Endothelial cell of umbilical vein (primary cell): Measurements from ENCODE around the gene TNNI3K. TPM values are rescaled to one million over a fixed set of nuclear protein-coding genes. Genes with fewer than 3 reads are reported as not detected.

Experiments
- BruUV-seq: library from RNA; stranded (reverse); fragments of 400-500 nt; replicated peaks from 2 replicates; lab custom pipeline; 2021; lab: Mats Ljungman, UMichigan
- CTCF ChIA-PET: fragments of 300-600, 350-600 bp; sonication (Branson Sonifier 250); formaldehyde crosslinking; loops from one replicate; lab custom pipeline; 2021; ENCODE audit warnings: antibody characterized with exemption, inconsistent platforms; lab: Charles Lee
- POLR2A ChIA-PET: fragments of 300-600, 350-600 bp; sonication (Branson Sonifier 250); formaldehyde crosslinking; loops from one replicate; lab custom pipeline; 2021; ENCODE audit warnings: antibody characterized with exemption, inconsistent platforms; lab: Charles Lee
- DNase-seq: peaks from one replicate; pipeline ENCODE4 v3.0.0-alpha.2; 2011; ENCODE audit warnings: low read depth, low spot score
- FAIRE-seq: peaks from 2 replicates; lab custom pipeline; 2011; peaks lifted over from hg19 to GRCh38; lab: Jason Lieb, UNC
- H2AFZ ChIP-seq: 2 replicates; pipeline ENCODE4 v1.6.0; 2012; ENCODE audit warnings: low read depth, low read length, control low read depth, inconsistent platforms
- H3K27ac ChIP-seq: 2 replicates; pipeline ENCODE4 v1.5.1; 2011; ENCODE audit warnings: low read depth, mild to moderate bottlenecking, control low read depth, low read length, moderate library complexity; ENCODE audit not compliant: insufficient read depth
- H3K27me3 ChIP-seq, 2 experiments: 2 replicates each; pipeline versions ENCODE4 v1.6.0 to v1.6.1; 2011; ENCODE audit warnings: low read length in 2 of 2, mixed read lengths in 1 of 2; ENCODE audit not compliant: control insufficient read depth in 2 of 2, insufficient read depth in 2 of 2
- H3K36me3 ChIP-seq, 2 experiments: 2 replicates in 1 of 2; 3 replicates in 1 of 2; pipeline ENCODE4 v1.5.1; 2011; ENCODE audit warnings: low read length in 2 of 2, mild to moderate bottlenecking in 1 of 2, moderate library complexity in 1 of 2; ENCODE audit not compliant: control insufficient read depth in 2 of 2, insufficient read depth in 2 of 2; ENCODE audit errors: extremely low read depth in 1 of 2
- H3K4me1 ChIP-seq: 3 replicates; pipeline ENCODE4 v1.5.1; 2011; ENCODE audit warnings: mild to moderate bottlenecking, low read length; ENCODE audit not compliant: control insufficient read depth, insufficient read depth; ENCODE audit errors: extremely low read depth
- H3K4me2 ChIP-seq: 2 replicates; pipeline ENCODE4 v1.6.1; 2011; ENCODE audit warnings: low read length, control low read depth, mixed read lengths; ENCODE audit not compliant: insufficient read depth
- H3K4me3 ChIP-seq, 3 experiments: fragments of 200-600 bp in 1 of 3; sonication (generic), shearing (Covaris generic) in 1 of 3; replicated peaks in 1 of 3; 2 replicates each; pipeline ENCODE4 v1.5.1; 2011 to 2016; ENCODE audit warnings: control low read depth in 3 of 3, low read length in 3 of 3, mild to moderate bottlenecking in 2 of 3, inconsistent platforms in 1 of 3, low read depth in 1 of 3, moderate library complexity in 1 of 3; ENCODE audit not compliant: insufficient read depth in 1 of 3
- H3K79me2 ChIP-seq: 2 replicates; pipeline ENCODE4 v1.6.0; 2012; ENCODE audit warnings: low read length, inconsistent platforms; ENCODE audit not compliant: control insufficient read depth, insufficient read depth
- H3K9ac ChIP-seq: replicated peaks from 2 replicates; pipeline ENCODE3; 2011; ENCODE audit warnings: low read length, control low read depth; ENCODE audit not compliant: insufficient read depth; ENCODE audit errors: extremely low read depth
- H3K9me1 ChIP-seq: replicated peaks from 3 replicates; pipeline ENCODE4 v1.6.0; 2011; ENCODE audit warnings: mild to moderate bottlenecking, low read length; ENCODE audit not compliant: control insufficient read depth, insufficient read depth; ENCODE audit errors: extremely low read depth
- H3K9me3 ChIP-seq: replicated peaks from 2 replicates; pipeline ENCODE4 v1.5.1; 2012; ENCODE audit warnings: low read length, inconsistent platforms; ENCODE audit not compliant: control insufficient read depth, insufficient read depth
- H4K20me1 ChIP-seq: replicated peaks from 2 replicates; pipeline ENCODE3; 2011; ENCODE audit warnings: mild to moderate bottlenecking, low read length; ENCODE audit not compliant: control insufficient read depth, insufficient read depth; ENCODE audit errors: extremely low read depth
- CTCF ChIP-seq, 2 donors: IDR thresholded peaks; 1 replicate in 1 of 2; 2 replicates in 1 of 2; pipeline ENCODE4 v1.5.1; 2011; ENCODE audit warnings: low read length in 2 of 2, mild to moderate bottlenecking in 2 of 2, moderate library complexity in 2 of 2, control low read depth in 1 of 2, inconsistent platforms in 1 of 2, low read depth in 1 of 2; ENCODE audit not compliant: insufficient read depth in 1 of 2; ENCODE audit errors: extremely low read depth in 1 of 2
- EZH2 ChIP-seq: IDR thresholded peaks from 2 replicates; pipeline ENCODE4 v1.6.1; 2012; ENCODE audit warnings: borderline replicate concordance, low read depth, mild to moderate bottlenecking, moderate library complexity, low read length, inconsistent platforms; ENCODE audit not compliant: severe bottlenecking
- FOS ChIP-seq: IDR thresholded peaks from 2 replicates; pipeline ENCODE4 v1.6.1; 2011; ENCODE audit warnings: mild to moderate bottlenecking, low read length, moderate library complexity, borderline replicate concordance; ENCODE audit not compliant: insufficient read depth
- GATA2 ChIP-seq: IDR thresholded peaks from 2 replicates; pipeline ENCODE4 v1.7.0; 2011; ENCODE audit warnings: low read depth, mild to moderate bottlenecking, moderate library complexity, mixed read lengths, low read length; ENCODE audit not compliant: insufficient read length, insufficient read depth
- JUN ChIP-seq: IDR thresholded peaks from 2 replicates; pipeline ENCODE4 v1.6.1; 2011; ENCODE audit warnings: borderline replicate concordance, low read depth; ENCODE audit not compliant: insufficient read length, insufficient read depth
- MAX ChIP-seq: IDR thresholded peaks from 2 replicates; pipeline ENCODE4 v1.6.1; 2011; ENCODE audit not compliant: insufficient read depth, insufficient read length
- MYC ChIP-seq: IDR thresholded peaks from one replicate; pipeline ENCODE4 v1.6.1; 2011; ENCODE audit warnings: mild to moderate bottlenecking, low read depth, low read length
- POLR2A ChIP-seq: IDR thresholded peaks from 2 replicates; pipeline ENCODE4 v1.6.1; 2012; ENCODE audit warnings: low read depth, mild to moderate bottlenecking, control low read depth, low read length
- POLR2AphosphoS5 ChIP-seq: IDR thresholded peaks from 2 replicates; pipeline ENCODE4 v1.6.1; 2012; ENCODE audit warnings: low read depth, mild to moderate bottlenecking, control low read depth, low read length, moderate library complexity; ENCODE audit not compliant: insufficient read depth
- dilution Hi-C: fragments of 300-500 bp; cut with MboI; formaldehyde crosslinking; loops from one replicate; pipeline ENCODE4 v1.15.0; 2019; ENCODE audit warnings: low sequenced_read_pairs; ENCODE audit not compliant: extremely low pct_ligation_motif_present
- intact Hi-C: fragments of 100-400 bp; cut with micrococcal nuclease; formaldehyde crosslinking; loops from one replicate; pipeline ENCODE4 v1.10.0; 2022
- polyA plus RNA-seq, 4 experiments: library from polyadenylated mRNA; depleted of rRNA in 3 of 4; stranded (reverse) in 3 of 4; unstranded in 1 of 4; fragments of >200 nt; gene quantifications; 2 replicates each; pipeline versions ENCODE4 v1.2.1 to v1.2.3, GENCODE V29; 2011 to 2012; ENCODE audit warnings: missing spikeins in 1 of 4
- total RNA-seq: library from RNA; stranded (reverse); gene quantifications from 2 replicates; pipeline ENCODE4 v1.2.3, GENCODE V29; 2021

TNNI3K gene
- total and polyA plus RNA-seq, 2 donors (not counting 3 experiments of a cell fraction or from before 2014, with no cell fraction given): 0.69 TPM; not detected in 1

DNA sequence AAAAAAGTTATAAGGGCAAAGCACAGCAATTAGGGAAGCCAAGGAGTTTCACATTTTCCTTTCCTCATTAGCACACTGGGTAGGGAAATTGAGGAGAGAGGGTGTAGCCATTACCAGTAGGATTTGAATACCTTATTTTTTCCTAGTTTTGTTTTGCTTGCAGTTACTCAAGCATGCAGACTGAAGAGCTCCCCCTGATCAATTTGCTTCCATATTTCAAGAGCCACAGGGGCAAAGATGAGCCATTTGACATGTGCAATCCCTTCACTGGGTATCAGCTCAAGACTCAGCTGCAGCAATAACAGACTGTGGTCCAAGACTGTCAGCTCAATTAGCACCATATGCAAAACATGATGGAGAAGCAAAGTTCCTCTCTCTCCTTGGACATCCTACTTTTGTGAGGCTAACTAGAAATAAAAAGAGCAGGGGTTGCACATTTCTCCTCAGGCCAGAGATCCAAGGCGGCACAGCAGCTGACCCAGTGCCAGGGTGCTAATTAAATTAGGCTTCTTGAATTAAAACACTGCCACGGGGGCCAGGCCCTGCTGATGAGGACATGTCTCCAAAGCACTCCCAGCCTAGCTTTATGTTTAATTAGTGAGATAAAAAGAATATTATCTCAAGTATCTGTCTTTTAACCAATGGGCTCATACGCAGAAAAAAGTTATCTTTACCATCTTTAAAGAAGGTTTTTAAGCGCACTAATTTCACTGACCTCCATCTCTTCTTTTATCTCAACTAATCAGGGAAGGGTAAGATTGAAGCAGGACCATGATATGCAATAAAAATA is 314.0 kb downstream of the TNNI3K start:
- Histone ChIP-seq H3K27me3 (no peaks in the 10 kb centered on the region), H3K27ac (no peak overlapping the region), H2AFZ (no peak overlapping the region), H3K9me1 (no peaks in the 10 kb centered on the region), H4K20me1 (no peaks in the 10 kb centered on the region), H3K4me2 (no peak overlapping the region), H3K9me3 (no peaks in the 10 kb centered on the region), H3K9ac (no peak overlapping the region), H3K79me2 (no peaks in the 10 kb centered on the region), H3K36me3 (no peaks in the 10 kb centered on the region), H3K4me1 (no peaks in the 10 kb centered on the region), H3K4me3 (no peak overlapping the region)
- ChIA-PET POLR2A (no interaction called here), CTCF (no interaction called here)
- BruUV-seq: no TSS peak
- no peak for DNase-seq
- dilution Hi-C loops (no loop called here), intact Hi-C loops (no loop called here)
- TF ChIP-seq MAX (no peak), FOS (no peak), POLR2A (no peak), POLR2AphosphoS5 (no peak), MYC (no peak), EZH2 (no peak), GATA2 (no peak), JUN (no peak), CTCF (IDR thresholded peaks at IDR 0.05; ENCODE audit: extremely low read depth in 1 of 2, insufficient read depth in 1 of 2, low read depth in 1 of 2, low read length in 2 of 2) (no peak)
- FAIRE-seq: no peak
